Activated CD4-positive, CD25-positive, alpha-beta regulatory T cell treated with anti-CD3 and anti-CD28 coated beads, Interleukin-2, amount 50 U/mL, for 24 hours (primary cell): ENCODE measurements around the gene SNX21.
"Not testable (repeated sequence)": the region's sequence is repeated elsewhere in the genome, so short reads cannot be mapped to it uniquely, and the experiment has no call there.

Experiments used
- ATAC-seq, 2 donors: fragments of 150-1000 bp; cut with Tn5 transposase; one replicate each; pipeline ENCODE4 v1.10.0; 2021; ENCODE audit warnings: mild to moderate bottlenecking in 1 of 2, moderate library complexity in 1 of 2

The SNX21 gene

GRCh38 chr20:45823949-45824835 is 9.4 kb upstream of the SNX21 start:
- ATAC-seq: peak; percentile 74 to 82

GRCh38 chr20:45826381-45827019 is 7.1 kb upstream of the SNX21 start:
- ATAC-seq: no peak

- no peak for ATAC-seq
These were observed 6.5 kb upstream of the SNX21 start, which contains the start of gene TNNC2 for GRCh38 chr20:45827030-45827652. TSS of gene TNNC2 (minus strand) at chr20:45827312. CDS start at chr20:45827248, 64 bp downstream.

DNA sequence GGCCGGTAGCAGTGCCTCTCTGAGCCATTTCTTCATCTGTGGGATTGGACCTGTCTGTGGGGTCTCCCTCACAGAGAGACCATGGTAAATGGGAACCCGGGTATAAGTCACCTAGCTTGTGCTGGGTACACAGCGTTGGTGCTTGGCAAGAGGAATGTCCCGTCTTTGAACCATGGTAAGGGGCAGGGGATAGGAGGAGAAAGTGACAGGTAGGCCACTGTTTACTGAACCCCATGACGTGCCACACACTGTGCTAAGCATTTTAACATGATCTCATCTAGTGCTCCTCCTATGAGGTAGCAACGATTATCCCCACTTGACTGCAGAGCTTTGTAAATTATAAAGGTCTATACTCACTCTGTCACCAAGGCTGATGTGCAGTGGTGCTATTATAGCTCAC is 5.9 kb upstream of the SNX21 start:
- ATAC-seq: no peak

- no peak for ATAC-seq
These were observed 5.0 kb upstream of the SNX21 start for GRCh38 chr20:45828589-45828988.

DNA sequence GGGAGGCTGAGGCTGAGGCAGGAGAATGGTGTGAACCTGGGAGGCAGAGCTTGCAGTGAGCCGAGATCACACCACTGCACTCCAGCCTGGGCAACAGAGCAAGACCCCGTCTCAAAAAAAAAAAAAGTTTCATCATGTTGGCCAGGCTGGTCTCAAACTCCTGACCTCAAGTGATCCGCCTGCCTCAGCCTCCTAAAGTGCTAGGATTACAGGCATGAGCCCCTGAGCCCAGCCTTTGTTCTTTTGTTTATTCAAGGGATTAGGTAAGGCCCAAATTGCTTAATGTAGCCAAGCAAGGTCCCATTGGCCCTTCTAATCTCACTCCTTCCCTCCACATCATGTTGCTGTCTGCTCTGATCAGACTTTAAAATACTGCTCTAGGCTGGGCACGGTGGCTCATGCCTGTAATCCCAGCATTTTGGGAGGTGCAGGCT is 3.9 kb upstream of the SNX21 start:
- ATAC-seq: not testable (repeated sequence)

DNA sequence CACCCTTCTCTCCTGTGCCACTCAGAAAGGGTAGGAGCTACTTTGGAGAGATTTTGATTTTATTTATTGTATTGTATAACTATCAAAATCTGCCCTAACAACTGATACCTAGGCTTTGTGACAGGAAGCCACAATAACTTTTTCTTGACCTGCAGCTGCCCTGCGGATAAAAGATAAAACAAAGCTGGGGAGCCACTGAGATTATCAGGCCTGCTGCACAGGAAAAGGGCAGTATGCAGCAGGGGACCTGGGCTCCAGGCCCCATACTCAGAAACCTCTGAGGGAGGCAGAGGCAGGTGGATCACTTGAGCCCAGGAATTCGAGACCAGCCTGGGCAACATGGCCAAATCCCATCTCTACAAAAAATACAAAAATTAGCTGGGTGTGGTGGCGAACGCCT is 980 bp upstream of the SNX21 start:
- no peak for ATAC-seq

GRCh38 chr20:45833883-45834796 is 541 bp downstream of the SNX21 start:
- peak; percentile 67 to 72 for ATAC-seq

DNA sequence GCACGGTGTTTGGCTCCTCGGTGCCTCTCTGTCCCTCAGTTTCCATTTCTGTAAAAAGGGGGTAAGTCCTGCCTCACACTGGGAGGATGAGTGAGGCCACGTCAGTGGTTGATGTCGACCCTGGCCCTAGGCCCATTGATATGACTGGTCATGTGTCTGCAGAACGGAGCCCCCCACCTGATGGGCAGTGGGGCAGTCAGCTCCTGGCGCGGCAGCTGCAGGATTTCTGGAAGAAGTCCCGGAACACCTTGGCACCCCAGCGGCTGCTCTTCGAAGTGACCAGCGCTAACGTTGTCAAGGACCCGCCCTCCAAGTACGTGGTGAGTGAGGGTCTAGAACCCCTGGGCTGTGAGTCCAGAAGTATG is 1.2 kb downstream of the SNX21 start:
- no peak for ATAC-seq

- no peak for ATAC-seq
These were observed 1.7 kb downstream of the SNX21 start for GRCh38 chr20:45835329-45835765.

DNA sequence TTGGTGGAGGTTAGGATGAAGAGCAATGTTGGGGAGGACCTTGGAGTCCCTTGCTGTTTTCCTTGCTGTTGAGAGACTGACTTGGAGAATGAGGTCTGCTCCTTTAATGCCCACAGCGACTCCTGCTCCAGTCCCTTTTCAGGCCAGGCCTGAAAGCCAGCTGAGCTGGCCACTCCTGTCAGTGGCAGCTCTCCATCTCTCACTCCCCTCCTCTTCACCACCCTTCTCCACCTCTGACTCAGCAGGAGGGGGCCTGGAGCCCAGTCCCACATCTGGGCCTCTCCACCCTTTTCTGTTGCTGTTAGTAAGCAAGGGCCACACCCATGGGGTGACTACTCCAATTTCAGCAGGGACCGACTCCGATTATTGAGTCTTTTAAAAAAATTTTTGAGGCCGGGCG is 2.2 kb downstream of the SNX21 start:
- no peak for ATAC-seq

- no peak for ATAC-seq
These were observed 3.2 kb downstream of the SNX21 start for GRCh38 chr20:45836841-45837240.

- no peak for ATAC-seq
These were observed 7.2 kb downstream of the SNX21 start for GRCh38 chr20:45840700-45841198.

- ATAC-seq: no peak
These were observed 8.0 kb downstream of the SNX21 start for GRCh38 chr20:45841407-45842129.

DNA sequence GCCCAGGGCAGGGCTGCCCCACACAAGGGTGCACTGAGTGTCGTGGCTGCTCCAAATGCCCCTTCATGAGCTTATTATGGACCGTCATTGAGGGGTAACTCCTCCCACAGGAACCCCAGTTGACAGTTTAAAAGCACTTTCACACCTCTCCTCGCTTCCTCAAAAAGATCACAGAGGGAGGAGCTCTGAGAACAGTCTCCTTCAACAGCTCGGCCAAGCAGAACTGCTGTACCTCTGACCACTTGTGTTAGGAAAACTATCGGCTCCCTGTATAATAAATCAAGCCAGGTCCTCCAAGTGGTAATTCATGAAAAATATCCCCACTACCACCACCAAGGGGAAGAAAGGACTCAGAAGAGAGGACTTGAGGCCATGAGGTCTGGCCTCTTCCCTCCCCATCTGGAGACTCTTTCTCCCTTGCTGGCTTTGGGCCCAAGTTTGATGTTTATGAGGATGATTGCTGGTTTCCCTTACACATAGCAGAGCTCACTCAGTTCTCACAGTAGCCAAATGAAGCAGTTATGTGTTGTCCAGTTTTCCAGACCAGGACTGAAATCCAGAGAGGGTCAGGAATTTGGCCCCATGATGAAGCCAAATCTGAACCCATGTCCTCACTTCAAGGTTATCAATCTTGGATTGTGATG is 8.7 kb downstream of the SNX21 start:
- ATAC-seq: no peak

DNA sequence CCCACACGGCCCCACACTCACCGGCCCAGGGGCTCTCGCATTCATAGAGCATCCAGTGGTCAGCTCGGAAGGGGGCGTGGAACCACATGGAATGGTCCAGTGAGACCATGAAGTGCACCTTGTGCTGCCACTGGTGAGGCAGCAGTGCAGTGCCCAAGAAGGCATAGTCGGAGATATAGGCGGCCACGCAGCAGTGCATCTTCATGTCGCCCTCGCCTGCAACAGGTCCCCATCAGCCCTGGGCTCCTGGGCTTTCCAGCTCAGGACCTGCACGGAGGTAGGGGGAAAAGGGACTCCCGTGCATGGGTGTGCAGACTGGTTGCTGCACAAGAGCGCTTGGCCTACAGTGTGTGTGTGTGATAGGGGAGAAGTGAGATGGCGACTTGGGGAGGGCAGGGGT is 9.9 kb downstream of the SNX21 start:
- no peak for ATAC-seq

- no peak for ATAC-seq
These were observed 11.9 kb downstream of the SNX21 start for GRCh38 chr20:45845452-45845851.

DNA sequence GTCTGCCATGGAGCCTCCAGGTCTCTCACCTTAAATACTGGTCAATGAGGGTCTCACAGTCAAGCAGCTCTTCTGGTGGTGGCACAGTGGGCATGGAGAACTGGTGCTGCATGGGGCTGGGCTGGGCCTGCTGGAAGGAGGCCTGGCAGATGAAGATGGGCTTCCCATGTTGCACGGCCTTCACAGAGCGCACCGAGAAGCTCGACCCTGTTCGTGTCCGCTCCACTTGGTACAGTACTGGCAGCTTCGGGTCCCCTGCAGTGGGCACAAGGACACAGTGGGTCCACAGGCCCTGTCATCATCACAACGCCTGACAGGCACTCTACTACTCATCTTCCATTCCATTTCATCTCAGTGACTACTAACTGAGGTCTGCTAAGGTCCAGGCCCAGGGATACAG is 14.8 kb downstream of the SNX21 start:
- ATAC-seq: no peak

DNA sequence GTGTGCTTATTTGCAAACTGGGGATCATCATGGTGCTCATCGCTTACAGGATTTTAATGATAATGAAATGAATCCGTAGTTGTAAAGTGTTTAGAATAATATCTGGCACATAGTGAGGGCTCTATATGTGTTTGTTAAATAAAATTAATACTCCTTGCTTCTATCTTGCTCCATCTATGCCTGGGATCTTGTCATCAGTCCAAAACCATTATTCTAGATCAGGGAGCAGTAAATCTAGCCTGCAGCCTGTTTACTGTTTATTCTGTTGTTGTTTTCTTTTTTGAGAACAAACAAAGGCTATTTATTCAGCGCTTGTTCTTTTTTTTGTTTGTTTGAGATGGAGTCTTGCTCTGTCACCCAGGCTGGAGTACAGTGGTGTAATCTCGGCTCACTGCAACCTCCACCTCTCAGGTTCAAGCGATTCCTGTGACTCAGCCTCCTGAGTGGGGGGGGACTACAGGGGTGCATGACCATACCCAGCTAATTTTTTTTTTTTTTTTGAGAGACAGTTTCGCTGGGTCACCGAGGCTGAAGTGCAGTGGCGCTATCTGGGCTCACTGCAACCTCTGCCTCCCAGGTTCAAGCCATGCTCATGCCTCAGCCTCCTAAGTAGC is 15.5 kb downstream of the SNX21 start:
- ATAC-seq: no peak

DNA sequence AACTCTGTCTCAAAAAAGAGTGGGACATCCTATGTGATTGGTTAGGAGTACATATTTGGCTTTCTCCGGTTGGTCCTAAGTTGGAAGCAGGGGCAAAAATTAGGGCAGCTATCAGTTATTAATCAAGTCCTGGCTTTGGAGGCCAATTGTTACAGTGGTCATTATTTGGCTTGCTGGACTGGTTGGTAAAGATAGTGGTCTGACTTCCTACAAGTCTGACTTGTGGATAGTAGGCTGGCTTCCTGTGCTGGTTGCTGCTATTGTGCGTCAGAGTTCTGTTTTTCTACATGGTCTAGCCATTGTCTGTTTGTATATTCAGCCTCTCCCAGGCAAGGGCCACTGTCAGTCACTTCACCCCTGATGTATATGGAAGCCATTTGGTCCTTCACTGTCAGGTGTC is 16.6 kb downstream of the SNX21 start:
- ATAC-seq: no peak

GRCh38 chr20:45850926-45851325 is 17.3 kb downstream of the SNX21 start:
- ATAC-seq: no peak
